ENCODE data around the gene PTPRS. TPM values are rescaled to one million over a fixed set of nuclear protein-coding genes. Genes with fewer than 3 reads are reported as not detected.
A peak's percentile ranks its signal among the peaks of the same experiment; 100 is the strongest.

The PTPRS gene
- total RNA-seq, 1 donor from 2014 or later: 10.3 TPM

GRCh38 chr19:5317321-5317720, 23.3 kb downstream of the PTPRS start:
- H3K27me3 ChIP-seq (ENCODE audit: control insufficient read depth, insufficient read depth, low read length): no peaks in the 10 kb centered on the region
- no peak for FAIRE-seq

GRCh38 chr19:5316138-5316537, 24.5 kb downstream of the PTPRS start:
- Histone ChIP-seq H3K4me3 (ENCODE audit: low read depth, low read length) (no peak overlapping the region), H3K27me3 (ENCODE audit: control insufficient read depth, insufficient read depth, low read length) (no peaks in the 10 kb centered on the region), H3K36me3 (ENCODE audit: control insufficient read depth, insufficient read depth, low read length) (no peaks in the 10 kb centered on the region)
- DNase-seq (ENCODE audit: low read depth): no peak
- no peak for TF ChIP-seq CTCF (IDR thresholded peaks at IDR 0.05; ENCODE audit: insufficient read depth, low read length, severe bottlenecking)
- FAIRE-seq: no peak

More at GRCh38 chr19:5317321-5317720, 23.3 kb downstream of the PTPRS start:
- Histone ChIP-seq H3K4me3 (ENCODE audit: low read depth, low read length) (no peak overlapping the region), H3K36me3 (ENCODE audit: control insufficient read depth, insufficient read depth, low read length) (no peaks in the 10 kb centered on the region)
- TF ChIP-seq CTCF (IDR thresholded peaks at IDR 0.05; ENCODE audit: insufficient read depth, low read length, severe bottlenecking): no peak
- no peak for DNase-seq (ENCODE audit: low read depth)

- FAIRE-seq (no peak), DNase-seq (ENCODE audit: low read depth) (no peak)
- Histone ChIP-seq H3K27me3 (ENCODE audit: control insufficient read depth, insufficient read depth, low read length) (no peaks in the 10 kb centered on the region), H3K36me3 (ENCODE audit: control insufficient read depth, insufficient read depth, low read length) (no peaks in the 10 kb centered on the region), H3K4me3 (ENCODE audit: low read depth, low read length) (no peak overlapping the region)
- no peak for TF ChIP-seq CTCF (IDR thresholded peaks at IDR 0.05; ENCODE audit: insufficient read depth, low read length, severe bottlenecking)
Measured at GRCh38 chr19:5314907-5315298, 25.7 kb downstream of the PTPRS start.

- FAIRE-seq (peak; percentile 32), DNase-seq (ENCODE audit: low read depth) (peak; percentile 13)
- no peak overlapping the region for H3K4me3 ChIP-seq (ENCODE audit: low read depth, low read length)
- H3K27me3 ChIP-seq (ENCODE audit: control insufficient read depth, insufficient read depth, low read length): no peaks in the 10 kb centered on the region
- no peaks in the 10 kb centered on the region for H3K36me3 ChIP-seq (ENCODE audit: control insufficient read depth, insufficient read depth, low read length)
- TF ChIP-seq CTCF (IDR thresholded peaks at IDR 0.05; ENCODE audit: insufficient read depth, low read length, severe bottlenecking): no peak
Measured at GRCh38 chr19:5314012-5314906, 26.4 kb downstream of the PTPRS start.

GRCh38 chr19:5313307-5313706, 27.3 kb downstream of the PTPRS start:
- no peaks in the 10 kb centered on the region for H3K27me3 ChIP-seq (ENCODE audit: control insufficient read depth, insufficient read depth, low read length)
- H3K4me3 ChIP-seq (ENCODE audit: low read depth, low read length): no peak overlapping the region
- no peaks in the 10 kb centered on the region for H3K36me3 ChIP-seq (ENCODE audit: control insufficient read depth, insufficient read depth, low read length)
- FAIRE-seq: no peak
- no peak for TF ChIP-seq CTCF (IDR thresholded peaks at IDR 0.05; ENCODE audit: insufficient read depth, low read length, severe bottlenecking)
- no peak for DNase-seq (ENCODE audit: low read depth)
